NCI-H748 (cell line): ENCODE results near the gene HYKK.
"Not testable (repeated sequence)": the region's sequence is repeated elsewhere in the genome, so short reads cannot be mapped to it uniquely, and the experiment has no call there.

ENCODE experiments used
- DNase-seq: peaks from one replicate; lab custom pipeline; 2025; ENCODE audit not compliant: unreplicated experiment; lab: John Stamatoyannopoulos, UW

HYKK gene, protein sequence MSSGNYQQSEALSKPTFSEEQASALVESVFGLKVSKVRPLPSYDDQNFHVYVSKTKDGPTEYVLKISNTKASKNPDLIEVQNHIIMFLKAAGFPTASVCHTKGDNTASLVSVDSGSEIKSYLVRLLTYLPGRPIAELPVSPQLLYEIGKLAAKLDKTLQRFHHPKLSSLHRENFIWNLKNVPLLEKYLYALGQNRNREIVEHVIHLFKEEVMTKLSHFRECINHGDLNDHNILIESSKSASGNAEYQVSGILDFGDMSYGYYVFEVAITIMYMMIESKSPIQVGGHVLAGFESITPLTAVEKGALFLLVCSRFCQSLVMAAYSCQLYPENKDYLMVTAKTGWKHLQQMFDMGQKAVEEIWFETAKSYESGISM

GRCh38 chr15:78506971-78507830, at the start of gene HYKK:
TSS of gene HYKK (plus strand) at chr15:78507577. CDS start at chr15:78513089, 5,512 bp downstream.
- peak; percentile 96 for DNase-seq

- DNase-seq: no peak
Observed at GRCh38 chr15:78460737-78461136, 46.6 kb upstream of the HYKK start.

DNA sequence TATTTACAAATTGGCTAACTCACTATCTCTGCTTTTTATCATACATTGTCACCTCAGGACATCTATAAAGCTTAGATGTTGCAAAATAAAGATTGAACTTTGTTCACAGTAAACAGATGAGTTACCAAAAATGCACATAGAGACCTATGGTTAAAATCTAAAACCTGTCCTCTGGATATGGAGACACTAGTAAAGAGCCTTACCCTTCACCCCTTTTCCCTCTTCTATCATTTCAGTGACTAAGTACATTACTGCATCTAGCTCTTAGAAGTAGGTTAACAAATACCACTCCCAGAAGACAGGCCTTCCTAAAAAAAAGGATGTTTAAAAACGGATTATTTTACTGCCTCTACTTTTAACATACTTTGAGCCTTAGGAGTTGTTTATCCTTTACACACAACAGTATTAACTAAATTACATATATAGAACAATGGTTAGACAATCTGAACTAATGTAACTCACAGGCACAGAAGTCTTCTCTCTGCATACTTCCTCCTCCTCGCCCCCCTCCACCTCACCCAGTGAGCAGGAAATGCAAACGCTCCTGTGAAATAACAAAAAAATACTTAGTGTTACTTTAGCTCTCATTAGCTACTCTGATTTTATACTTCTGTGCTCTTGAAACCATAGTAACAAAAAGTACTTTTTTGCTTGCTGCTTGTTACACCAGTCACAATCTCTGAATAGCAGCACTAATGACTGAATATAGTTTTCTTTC, 46.0 kb upstream of the HYKK start:
- no peak for DNase-seq

DNA sequence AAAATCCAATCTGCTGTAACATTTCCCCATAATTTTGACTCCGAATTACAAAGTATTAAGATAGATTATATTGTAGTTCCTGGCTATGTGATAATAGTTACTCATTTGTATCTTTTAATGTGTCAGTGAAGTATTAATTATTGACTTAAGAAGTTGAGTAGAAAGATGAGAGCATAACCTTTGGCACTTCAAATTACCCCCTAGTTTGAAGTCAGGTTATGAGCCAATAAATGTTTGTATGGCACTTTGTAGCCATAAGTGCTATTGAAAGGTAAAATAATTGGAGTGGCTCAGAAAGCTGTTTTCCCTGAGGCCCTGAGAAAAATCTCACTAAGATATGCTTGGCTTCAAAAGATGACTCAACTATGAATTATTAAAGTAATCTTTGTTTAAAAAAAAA, 38.3 kb upstream of the HYKK start:
- DNase-seq: no peak

DNA sequence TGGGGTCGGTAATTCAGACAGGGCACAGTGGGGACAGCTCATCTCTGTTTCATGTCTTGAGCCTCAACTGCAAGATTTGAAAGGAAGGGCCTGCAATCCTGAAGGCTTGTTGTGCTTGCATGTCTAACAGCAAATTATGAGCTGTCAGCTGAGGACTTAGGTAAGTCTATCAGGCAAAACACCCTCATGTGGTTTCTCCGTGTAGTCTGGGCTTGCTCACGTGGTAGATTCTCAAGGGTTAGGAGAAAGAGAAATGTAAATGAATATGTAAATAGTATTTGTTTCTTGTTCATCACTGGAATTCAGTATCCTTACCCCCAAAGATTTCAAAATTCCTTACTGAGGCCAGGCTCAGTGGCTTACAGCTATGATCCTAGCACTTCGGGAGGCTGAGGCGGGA, 30.1 kb upstream of the HYKK start:
- DNase-seq: no peak

GRCh38 chr15:78479650-78480049, 27.7 kb upstream of the HYKK start:
- DNase-seq: no peak

GRCh38 chr15:78481917-78482316, 25.5 kb upstream of the HYKK start:
- no peak for DNase-seq

GRCh38 chr15:78492872-78493271, 14.5 kb upstream of the HYKK start:
- no peak for DNase-seq

- DNase-seq: no peak
Observed at GRCh38 chr15:78501857-78502256, 5.5 kb upstream of the HYKK start.

DNA sequence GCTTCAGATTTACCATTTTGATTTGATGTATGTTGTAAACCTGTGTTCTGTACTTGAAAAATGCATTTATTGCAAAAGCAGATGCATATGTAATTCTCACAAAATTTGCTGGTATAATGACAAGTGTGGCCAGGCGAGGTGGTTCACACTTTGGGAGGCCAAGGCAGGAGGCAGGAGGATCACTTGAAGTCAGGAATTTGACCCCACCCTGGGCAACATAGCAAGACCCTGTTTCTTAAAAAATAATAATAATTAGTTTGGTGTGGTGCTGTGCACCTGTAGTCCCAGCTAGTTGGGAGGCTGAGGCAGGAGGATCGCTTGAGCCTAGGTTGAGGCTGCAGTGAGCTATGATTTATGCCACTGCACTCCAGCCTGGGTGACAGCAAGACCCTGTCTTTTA, 4.7 kb upstream of the HYKK start:
- no peak for DNase-seq

GRCh38 chr15:78507831-78508160, 419 bp downstream of the HYKK start:
- no peak for DNase-seq

GRCh38 chr15:78508272-78508671, 895 bp downstream of the HYKK start:
- DNase-seq: no peak

GRCh38 chr15:78509726-78510312, 2.4 kb downstream of the HYKK start:
- peak; percentile 0 for DNase-seq

DNA sequence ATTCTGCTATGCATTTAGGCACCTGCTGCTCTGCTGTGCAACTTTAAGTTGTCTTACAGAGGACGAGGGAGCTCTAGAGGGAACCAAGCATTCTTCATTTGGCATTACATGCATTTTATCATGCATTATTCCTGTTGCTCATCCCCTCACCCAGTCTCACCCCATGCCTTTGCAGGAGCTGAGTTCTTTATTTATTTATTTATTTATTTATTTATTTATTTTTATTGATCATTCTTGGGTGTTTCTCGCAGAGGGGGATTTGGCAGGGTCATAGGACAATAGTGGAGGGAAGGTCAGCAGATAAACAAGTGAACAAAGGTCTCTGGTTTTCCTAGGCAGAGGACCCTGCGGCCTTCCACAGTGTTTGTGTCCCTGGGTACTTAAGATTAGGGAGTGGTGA, 12.7 kb downstream of the HYKK start:
- not testable (repeated sequence) for DNase-seq

- no peak for DNase-seq
Observed at GRCh38 chr15:78524230-78524629, 16.9 kb downstream of the HYKK start.

GRCh38 chr15:78527325-78527724, 19.9 kb downstream of the HYKK start:
- no peak for DNase-seq

DNA sequence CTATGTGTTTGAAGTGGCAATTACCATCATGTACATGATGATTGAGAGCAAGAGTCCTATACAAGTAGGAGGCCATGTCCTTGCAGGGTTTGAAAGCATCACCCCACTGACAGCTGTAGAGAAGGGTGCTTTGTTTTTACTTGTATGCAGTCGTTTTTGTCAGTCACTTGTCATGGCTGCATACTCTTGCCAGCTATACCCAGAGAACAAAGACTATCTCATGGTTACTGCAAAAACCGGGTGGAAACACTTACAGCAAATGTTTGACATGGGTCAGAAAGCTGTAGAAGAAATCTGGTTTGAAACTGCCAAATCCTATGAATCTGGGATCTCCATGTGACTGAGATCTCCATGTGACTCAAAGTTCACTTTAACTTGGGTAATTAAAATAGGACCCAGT, 26.0 kb downstream of the HYKK start:
- no peak for DNase-seq

GRCh38 chr15:78536134-78536533, 28.8 kb downstream of the HYKK start:
- DNase-seq: no peak

DNA sequence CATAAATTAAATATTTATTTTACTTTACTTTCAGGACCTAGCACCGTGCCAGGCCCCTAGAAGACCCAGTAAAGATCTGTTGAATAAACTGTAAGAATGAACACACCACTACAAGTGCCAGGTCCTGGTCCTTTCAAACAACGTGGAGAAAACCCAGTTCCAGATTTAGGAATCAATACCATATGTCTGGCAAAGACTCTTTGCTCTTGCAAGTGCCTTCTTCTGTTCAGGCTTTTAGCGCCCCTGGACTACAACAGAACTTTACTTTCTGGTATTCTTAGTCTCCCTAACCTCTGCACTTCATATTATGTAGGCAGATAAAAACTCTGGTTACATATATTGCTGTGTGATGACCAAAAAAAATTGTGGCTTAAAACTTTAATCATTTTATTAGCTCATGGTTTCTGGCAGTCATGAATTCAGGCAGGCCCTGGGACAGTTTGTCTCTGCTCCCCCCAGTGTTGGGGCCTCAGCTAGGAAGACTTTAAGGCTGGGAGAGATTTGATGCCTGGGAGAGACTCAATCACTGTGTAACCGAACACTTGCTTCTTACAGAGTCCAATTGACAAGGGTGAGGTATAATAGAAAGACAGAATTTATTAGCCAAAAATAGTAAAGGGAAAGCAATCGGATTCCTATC, 30.0 kb downstream of the HYKK start:
- DNase-seq: no peak

DNA sequence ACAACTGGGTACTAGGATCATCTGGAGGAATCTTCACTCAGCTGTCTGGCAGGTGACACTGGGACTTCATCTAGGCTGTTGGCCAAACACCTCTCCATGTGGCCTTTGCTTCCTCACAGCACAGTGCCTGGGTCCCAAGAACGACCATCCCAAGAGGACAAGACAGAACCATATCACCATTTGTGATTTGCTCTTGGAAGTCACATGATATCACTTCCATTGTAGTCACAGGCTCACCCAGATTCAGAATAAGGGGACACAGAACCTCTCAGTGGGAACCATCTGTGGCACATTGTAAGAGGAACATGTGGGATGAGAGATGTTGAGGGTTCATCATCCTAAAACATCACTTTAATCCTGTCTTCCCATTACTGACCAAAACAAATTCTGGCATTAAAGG, 31.0 kb downstream of the HYKK start:
- DNase-seq: no peak
